Upper lobe of left lung (tissue), 6 donors: Measurements from ENCODE around the gene LRRC53. TPM values are rescaled to one million over a fixed set of nuclear protein-coding genes. Genes with fewer than 3 reads are reported as not detected.

Experiments used
- ATAC-seq, 2 donors: fragments of 200-7000 bp; cut with Tn5 transposase; one replicate each; pipeline ENCODE4 v1.9.1; 2022; ENCODE audit warnings: mild to moderate bottlenecking in 2 of 2, moderate library complexity in 2 of 2; ENCODE audit not compliant: low FRiP score in 2 of 2
- DNase-seq, 2 donors: peaks; one replicate each; pipeline ENCODE4 v3.0.0-alpha.2; 2019 to 2020
- H3K27ac ChIP-seq, 4 donors: fragments of 200-600 bp; sonication (generic); one replicate each; pipeline ENCODE4 v1.5.1; 2016 to 2019
- H3K27me3 ChIP-seq, 4 donors: fragments of 200-600 bp; sonication (generic); one replicate each; pipeline ENCODE4 v1.5.1; 2017 to 2019
- H3K36me3 ChIP-seq, 4 donors: fragments of 200-600 bp; sonication (generic); one replicate each; pipeline ENCODE4 v1.5.1; 2016 to 2019
- H3K4me1 ChIP-seq, 4 donors: fragments of 200-600 bp; sonication (generic); one replicate each; pipeline ENCODE4 v1.5.1; 2018 to 2019
- H3K4me3 ChIP-seq, 4 donors: fragments of 200-600 bp; sonication (generic); one replicate each; pipeline ENCODE4 v1.5.1; 2017 to 2019; ENCODE audit warnings: mild to moderate bottlenecking in 2 of 4, moderate library complexity in 1 of 4
- H3K9me3 ChIP-seq, 4 donors: fragments of 200-600 bp; sonication (generic); one replicate each; pipeline ENCODE4 v1.5.1; 2018 to 2019
- EP300 ChIP-seq, 4 donors: sonication (generic); formaldehyde crosslinking; IDR thresholded peaks; one replicate each; pipeline ENCODE4 v1.5.1; 2017; ENCODE audit warnings: antibody characterized with exemption in 4 of 4, control low read depth in 2 of 4
- POLR2A ChIP-seq, 4 donors: fragments of 450-650 bp; IDR thresholded peaks; one replicate each; pipeline ENCODE4 v1.5.1; 2016 to 2017; ENCODE audit warnings: antibody characterized with exemption in 4 of 4, mild to moderate bottlenecking in 2 of 4
- POLR2AphosphoS5 ChIP-seq, 2 donors: sonication (generic); formaldehyde crosslinking; IDR thresholded peaks; one replicate each; pipeline ENCODE4 v1.5.1; 2017; ENCODE audit warnings: antibody characterized with exemption in 2 of 2
- WGBS, 2 donors: methylation state at CpG; one replicate each; pipeline ENCODE4 v1.1.5; 2017 to 2018; 5-methylcytosine and 5-hydroxymethylcytosine counted together
- total RNA-seq, 6 donors: library from RNA; depleted of rRNA in 4 of 6; stranded (reverse); fragments of >200 nt in 4 of 6; gene quantifications; one replicate each; pipeline versions ENCODE4 v1.1.0 to v1.2.1, GENCODE V29; 2016 to 2021
- TF ChIP-seq, protein P1 (sequence below), 6 experiments: fragments of 450-650 bp in 4 of 6; fragments of 200-600 bp in 2 of 6; sonication (generic) in 2 of 6; IDR thresholded peaks; one replicate each; pipeline ENCODE4 v1.5.1; 2016 to 2019; ENCODE audit warnings: antibody characterized with exemption in 6 of 6
- donor health status: DM: no; HTN: no; CAD: no; lungs with moderate emphysema.
- donor health status: DM: no; HTN: yes; CAD: no; lungs with severe emphysema.

LRRC53 gene
- total RNA-seq, 6 donors from 2014 or later, result not detected

DNA sequence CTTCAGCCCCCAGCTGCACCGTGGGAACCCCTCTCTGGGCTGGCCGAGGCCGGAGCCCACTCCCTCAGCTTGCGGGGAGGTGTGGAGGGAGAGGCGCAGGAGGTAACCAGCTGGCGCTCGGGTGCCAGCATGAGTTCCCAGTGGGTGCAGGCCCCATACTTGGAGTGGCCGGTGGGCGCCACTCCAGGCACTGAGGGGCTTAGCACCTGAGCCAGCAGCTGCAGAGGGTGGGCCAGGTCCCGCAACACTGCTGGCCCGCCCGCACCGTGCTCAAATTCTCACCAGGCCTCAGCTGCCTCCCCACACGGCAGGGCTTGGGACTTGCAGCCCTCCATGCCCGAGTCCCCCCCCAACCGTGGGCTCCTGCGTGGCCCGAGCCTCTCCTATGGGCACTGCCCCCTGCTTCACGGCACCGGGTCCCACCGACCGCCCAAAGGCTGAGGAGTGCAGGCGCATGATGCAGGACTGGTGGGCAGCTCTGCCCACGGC, 47.2 kb downstream of the LRRC53 start:
- ATAC-seq (peak in 1 of 2 donors; percentile 16), DNase-seq (peak in 1 of 2 donors; percentile 73)
- 92 to 96% methylated on average over 11 to 22 of the region's 24 CpGs for WGBS, 2 donors

DNA sequence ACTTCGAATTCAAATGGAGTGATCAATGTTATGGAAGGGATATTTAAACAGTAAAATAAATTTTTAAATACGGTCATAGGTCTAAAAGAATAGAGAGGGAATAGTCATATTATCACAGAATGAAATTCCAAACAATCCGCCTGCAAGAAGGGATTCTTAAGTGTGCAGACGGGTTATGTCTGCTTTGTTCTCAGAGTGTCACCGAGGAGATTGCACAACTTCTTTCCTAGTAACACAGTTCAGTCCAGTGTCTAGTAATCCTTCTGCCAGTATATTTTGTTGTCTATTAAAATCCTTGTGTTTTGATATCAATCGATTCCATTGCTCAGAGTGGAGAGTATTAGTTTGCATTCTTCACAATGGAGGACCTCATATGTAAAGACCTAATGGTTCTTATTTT, 48.4 kb downstream of the LRRC53 start:
- no peaks in the 10 kb centered on the region for H3K36me3 ChIP-seq
- no peaks in the 10 kb centered on the region for H3K4me1 ChIP-seq
- no peak overlapping the region for H3K4me3 ChIP-seq
- H3K9me3 ChIP-seq, result no peaks in the 10 kb centered on the region
- 73 to 79% methylated on average over 6 of the region's 6 CpGs for WGBS, 2 donors
- no peak overlapping the region for H3K27ac ChIP-seq
- ATAC-seq (peak in 1 of 2 donors; percentile 51), DNase-seq (no peak)
- TF ChIP-seq POLR2A (IDR thresholded peaks at IDR 0.05) (no peak), POLR2AphosphoS5 (IDR thresholded peaks at IDR 0.05) (no peak), EP300 (IDR thresholded peaks at IDR 0.05) (no peak)
- TF ChIP-seq, protein P1, sequence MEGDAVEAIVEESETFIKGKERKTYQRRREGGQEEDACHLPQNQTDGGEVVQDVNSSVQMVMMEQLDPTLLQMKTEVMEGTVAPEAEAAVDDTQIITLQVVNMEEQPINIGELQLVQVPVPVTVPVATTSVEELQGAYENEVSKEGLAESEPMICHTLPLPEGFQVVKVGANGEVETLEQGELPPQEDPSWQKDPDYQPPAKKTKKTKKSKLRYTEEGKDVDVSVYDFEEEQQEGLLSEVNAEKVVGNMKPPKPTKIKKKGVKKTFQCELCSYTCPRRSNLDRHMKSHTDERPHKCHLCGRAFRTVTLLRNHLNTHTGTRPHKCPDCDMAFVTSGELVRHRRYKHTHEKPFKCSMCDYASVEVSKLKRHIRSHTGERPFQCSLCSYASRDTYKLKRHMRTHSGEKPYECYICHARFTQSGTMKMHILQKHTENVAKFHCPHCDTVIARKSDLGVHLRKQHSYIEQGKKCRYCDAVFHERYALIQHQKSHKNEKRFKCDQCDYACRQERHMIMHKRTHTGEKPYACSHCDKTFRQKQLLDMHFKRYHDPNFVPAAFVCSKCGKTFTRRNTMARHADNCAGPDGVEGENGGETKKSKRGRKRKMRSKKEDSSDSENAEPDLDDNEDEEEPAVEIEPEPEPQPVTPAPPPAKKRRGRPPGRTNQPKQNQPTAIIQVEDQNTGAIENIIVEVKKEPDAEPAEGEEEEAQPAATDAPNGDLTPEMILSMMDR (IDR thresholded peaks at IDR 0.05), result no peak
- no peaks in the 10 kb centered on the region for H3K27me3 ChIP-seq

More for the DNA sequence above, 47.2 kb downstream of the LRRC53 start:
- no peaks in the 10 kb centered on the region for H3K36me3 ChIP-seq
- H3K4me3 ChIP-seq, result no peak overlapping the region
- H3K9me3 ChIP-seq, result no peaks in the 10 kb centered on the region
- no peak for TF ChIP-seq POLR2AphosphoS5 (IDR thresholded peaks at IDR 0.05)
- no peak for TF ChIP-seq POLR2A (IDR thresholded peaks at IDR 0.05)
- no peak for TF ChIP-seq EP300 (IDR thresholded peaks at IDR 0.05)
- TF ChIP-seq, protein P1 (IDR thresholded peaks at IDR 0.05), result no peak
- no peaks in the 10 kb centered on the region for H3K27me3 ChIP-seq
- peaks cover 0 to 3% (median 0%) of the 10 kb centered on the region in 4 donors for H3K4me1 ChIP-seq
- no peak overlapping the region for H3K27ac ChIP-seq

DNA sequence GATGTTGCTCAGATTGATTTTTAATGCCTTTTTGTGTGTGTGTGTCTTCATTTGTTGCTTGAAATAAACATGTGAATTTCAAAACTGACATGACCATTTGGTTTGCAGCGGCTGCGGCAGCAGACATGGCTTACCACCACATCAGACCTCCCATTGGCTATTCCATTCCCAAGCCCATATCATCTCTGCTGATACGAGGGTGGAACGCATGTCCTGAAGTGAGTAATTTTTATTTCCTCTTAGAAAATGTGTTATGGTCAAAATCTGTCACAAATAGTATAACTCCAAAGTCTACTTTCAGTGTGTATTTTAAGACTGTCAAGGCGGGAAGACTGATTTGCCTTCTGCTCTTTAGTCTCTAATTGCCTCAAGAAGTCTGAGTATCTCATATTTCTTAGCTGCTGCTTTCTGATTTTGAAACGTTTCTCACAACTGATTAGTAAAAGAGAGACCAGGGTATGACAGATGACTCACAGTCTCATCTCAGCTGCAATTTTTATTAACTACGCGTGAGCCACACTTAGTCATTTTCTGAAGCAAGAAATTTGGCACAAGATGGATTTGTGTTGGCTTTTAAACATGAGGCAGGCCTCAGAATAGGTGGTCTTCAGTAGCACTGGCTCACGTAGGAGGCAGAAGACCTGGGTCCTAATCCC, 49.0 kb downstream of the LRRC53 start:
- no peak overlapping the region for H3K27ac ChIP-seq
- TF ChIP-seq, protein P1 (IDR thresholded peaks at IDR 0.05), result no peak
- no peaks in the 10 kb centered on the region for H3K9me3 ChIP-seq
- H3K27me3 ChIP-seq, result no peaks in the 10 kb centered on the region
- H3K4me1 ChIP-seq, result no peaks in the 10 kb centered on the region
- no peaks in the 10 kb centered on the region for H3K36me3 ChIP-seq
- no peak overlapping the region for H3K4me3 ChIP-seq
- 59 to 72% methylated on average over 9 of the region's 9 CpGs for WGBS, 2 donors
- DNase-seq, result no peak
- ATAC-seq, result peak in 1 of 2 donors; percentile 60

DNA sequence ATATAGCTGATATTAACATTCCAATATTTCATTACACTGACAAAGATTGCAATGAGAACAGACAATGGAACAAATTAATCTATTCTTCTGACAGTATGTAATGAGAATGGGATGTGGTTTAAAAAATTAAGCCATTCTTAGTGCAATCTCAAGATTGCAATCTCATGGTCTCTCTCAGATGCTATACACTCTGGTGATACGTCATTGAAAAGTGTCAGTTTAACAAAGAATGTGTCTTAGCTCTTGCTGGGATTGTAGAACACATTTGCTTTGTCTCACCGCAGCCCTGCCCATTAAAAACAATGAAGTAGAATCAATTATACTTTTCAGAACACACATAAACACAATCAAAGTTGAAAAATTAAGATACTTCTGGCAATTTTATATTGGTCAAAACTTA, 55.2 kb downstream of the LRRC53 start:
- Histone ChIP-seq H3K36me3 (no peaks in the 10 kb centered on the region), H3K4me3 (no peak overlapping the region), H3K9me3 (no peaks in the 10 kb centered on the region), H3K27ac (no peak overlapping the region), H3K4me1 (no peaks in the 10 kb centered on the region), H3K27me3 (no peaks in the 10 kb centered on the region)
- ATAC-seq (no peak), DNase-seq (no peak)
- WGBS, 2 donors, result 80 to 81% methylated on average over 2 of the region's 2 CpGs
- TF ChIP-seq POLR2A (IDR thresholded peaks at IDR 0.05), result no peak
- no peak for TF ChIP-seq POLR2AphosphoS5 (IDR thresholded peaks at IDR 0.05)
- TF ChIP-seq EP300 (IDR thresholded peaks at IDR 0.05), result no peak
- TF ChIP-seq, protein P1 (IDR thresholded peaks at IDR 0.05), result no peak

DNA sequence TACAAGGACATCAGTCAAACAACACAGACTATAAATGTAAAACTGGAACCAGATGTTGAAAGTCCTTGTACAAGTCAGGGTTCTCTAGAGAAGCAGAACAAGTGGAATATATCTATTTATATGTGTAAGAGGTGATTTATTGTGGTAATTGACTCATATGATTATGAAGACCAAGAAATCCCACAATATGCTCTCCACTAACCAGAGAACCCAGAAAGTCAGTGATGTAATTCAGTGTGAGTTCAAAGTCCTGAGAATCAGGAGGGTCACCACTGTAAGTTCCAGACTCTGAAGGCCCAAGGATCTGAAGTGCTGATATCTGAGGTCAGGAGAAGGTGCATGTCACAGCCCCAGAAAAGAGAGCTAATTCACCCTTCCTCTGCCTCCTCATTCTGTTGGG, 57.0 kb downstream of the LRRC53 start:
- no peak for DNase-seq
- Histone ChIP-seq H3K9me3 (no peaks in the 10 kb centered on the region), H3K27me3 (no peaks in the 10 kb centered on the region), H3K27ac (no peak overlapping the region), H3K4me1 (no peaks in the 10 kb centered on the region), H3K4me3 (no peak overlapping the region), H3K36me3 (no peaks in the 10 kb centered on the region)
- TF ChIP-seq, protein P1 (IDR thresholded peaks at IDR 0.05), result no peak
- no peak for TF ChIP-seq POLR2AphosphoS5 (IDR thresholded peaks at IDR 0.05)
- TF ChIP-seq POLR2A (IDR thresholded peaks at IDR 0.05), result no peak
- TF ChIP-seq EP300 (IDR thresholded peaks at IDR 0.05), result no peak
- ATAC-seq, result no peak
